GM12878 (cell line): ENCODE measurements around the gene NOP16. TPM values are rescaled to one million over a fixed set of nuclear protein-coding genes. Genes with fewer than 3 reads are reported as not detected.
"Not testable (repeated sequence)": the region's sequence is repeated elsewhere in the genome, so short reads cannot be mapped to it uniquely, and the experiment has no call there.

Source experiments
- ATAC-seq: fragments of 200-7000 bp; cut with Tn5 transposase; 3 replicates; pipeline ENCODE4 v1.9.1; 2020; ENCODE audit warnings: mild to moderate bottlenecking, moderate library complexity
- BruUV-seq: library from RNA; stranded (reverse); fragments of 400-500 nt; replicated peaks from 2 replicates; lab custom pipeline; 2021; lab: Mats Ljungman, UMichigan
- CTCF ChIA-PET: fragments of 300-600 bp; sonication (Branson Sonifier 250); formaldehyde crosslinking; extraction: SDS; loops from one replicate; lab custom pipeline; 2021; ENCODE audit warnings: inconsistent platforms; lab: Yijun Ruan, JAX
- POLR2A ChIA-PET: fragments of 350-600 bp; formaldehyde crosslinking; extraction: SDS; loops from one replicate; lab custom pipeline; 2021; ENCODE audit warnings: inconsistent platforms; lab: Charles Lee
- RAD21 ChIA-PET: fragments of 300-600 bp; sonication (Branson Sonifier 250); formaldehyde crosslinking; loops from one replicate; lab custom pipeline; 2023; ENCODE audit warnings: antibody characterized with exemption; ENCODE audit not compliant: unreplicated experiment; lab: Charles Lee
- SMC1A ChIA-PET: fragments of 300-600 bp; sonication (Branson Sonifier 250); formaldehyde crosslinking; loops from one replicate; lab custom pipeline; 2023; ENCODE audit not compliant: unreplicated experiment, uncharacterized antibody; lab: Charles Lee
- DNase-seq: peaks from one replicate; pipeline ENCODE4 v3.0.0-alpha.2; 2011; ENCODE audit warnings: low read depth, low spot score
- FAIRE-seq: peaks from 3 replicates; lab custom pipeline; 2011; peaks lifted over from hg19 to GRCh38; lab: Jason Lieb, UNC
- H2AFZ ChIP-seq: 2 replicates; pipeline ENCODE4 v1.6.0; 2011; ENCODE audit warnings: low read depth, low read length, control low read depth; ENCODE audit not compliant: control insufficient read depth
- H3K27ac ChIP-seq: 2 replicates; pipeline ENCODE4 v1.5.1; 2011; ENCODE audit warnings: control low read depth; ENCODE audit not compliant: control insufficient read depth, insufficient read depth
- H3K27me3 ChIP-seq, 2 experiments: replicated peaks in 1 of 2; 2 replicates each; pipeline versions ENCODE4 v1.6.0 to v1.6.1; 2011; ENCODE audit warnings: low read length in 1 of 2; ENCODE audit not compliant: control insufficient read depth in 2 of 2, insufficient read depth in 2 of 2
- H3K36me3 ChIP-seq, 2 experiments: 2 replicates each; pipeline ENCODE4 v1.5.1; 2011; ENCODE audit warnings: low read length in 1 of 2; ENCODE audit not compliant: control insufficient read depth in 2 of 2, insufficient read depth in 2 of 2
- H3K4me1 ChIP-seq: 2 replicates; pipeline ENCODE4 v1.6.1; 2011; ENCODE audit warnings: mild to moderate bottlenecking, low read length, moderate library complexity, mixed read lengths; ENCODE audit not compliant: control insufficient read depth, insufficient read depth
- H3K4me2 ChIP-seq: 2 replicates; pipeline ENCODE4 v1.6.0; 2011; ENCODE audit warnings: control low read depth; ENCODE audit not compliant: control insufficient read depth, insufficient read depth
- H3K4me3 ChIP-seq: fragments of 200-600 bp; sonication (generic); 2 replicates; pipeline ENCODE4 v1.5.1; 2016
- H3K79me2 ChIP-seq: 2 replicates; pipeline ENCODE4 v1.6.0; 2011; ENCODE audit warnings: low read length; ENCODE audit not compliant: control insufficient read depth, insufficient read depth
- H3K9ac ChIP-seq: 2 replicates; pipeline ENCODE4 v1.8.0; 2011; ENCODE audit warnings: low read length, control low read depth, mixed read lengths; ENCODE audit not compliant: control insufficient read depth, insufficient read depth
- H3K9me3 ChIP-seq: replicated peaks from 3 replicates; pipeline ENCODE4 v1.5.1; 2011; ENCODE audit warnings: mild to moderate bottlenecking, low read length; ENCODE audit not compliant: control insufficient read depth, insufficient read depth
- H4K20me1 ChIP-seq: 2 replicates; pipeline ENCODE4 v1.6.0; 2011; ENCODE audit not compliant: control insufficient read depth, insufficient read depth
- ETV6 ChIP-seq, 2 experiments: fragments of 450-650 bp in 1 of 2; IDR thresholded peaks in 1 of 2; conservative IDR thresholded peaks in 1 of 2; 2 replicates each; pipeline ENCODE4 v1.6.1; 2014; ENCODE audit warnings: antibody characterized with exemption in 1 of 2, borderline replicate concordance in 1 of 2, low read depth in 1 of 2, mild to moderate bottlenecking in 1 of 2, moderate library complexity in 1 of 2
- KAT2A ChIP-seq: conservative IDR thresholded peaks from 2 replicates; pipeline ENCODE4 v1.6.1; 2011; ENCODE audit warnings: low read depth, low read length; ENCODE audit not compliant: control insufficient read depth
- MTA2 ChIP-seq: fragments of 450-650 bp; IDR thresholded peaks from 2 replicates; pipeline ENCODE4 v1.6.1; 2016; ENCODE audit warnings: low read depth, mild to moderate bottlenecking, moderate library complexity
- NFXL1 ChIP-seq: fragments of 450-650 bp; IDR thresholded peaks from 2 replicates; pipeline ENCODE4 v1.6.1; 2017; ENCODE audit warnings: antibody characterized with exemption, mild to moderate bottlenecking, borderline replicate concordance
- NR2C2 ChIP-seq: IDR thresholded peaks from 2 replicates; pipeline ENCODE4 v1.6.1; 2011; ENCODE audit warnings: borderline replicate concordance, low read depth; ENCODE audit not compliant: control insufficient read depth, insufficient read length
- POLR2A ChIP-seq: IDR thresholded peaks from 2 replicates; pipeline ENCODE4 v1.6.1; 2011; ENCODE audit warnings: low read depth, mild to moderate bottlenecking, low read length
- POLR2AphosphoS5 ChIP-seq: IDR thresholded peaks from 2 replicates; pipeline ENCODE4 v1.6.1; 2011; ENCODE audit warnings: mild to moderate bottlenecking, low read length, inconsistent platforms
- RAD51 ChIP-seq: fragments of 450-650 bp; IDR thresholded peaks from 2 replicates; pipeline ENCODE4 v1.6.1; 2016; ENCODE audit warnings: moderate library complexity, mild to moderate bottlenecking, inconsistent platforms
- USF2 ChIP-seq: IDR thresholded peaks from 2 replicates; pipeline ENCODE4 v1.6.1; 2011; ENCODE audit warnings: low read depth, low read length, improper control_type of control experiment, borderline replicate concordance
- ZNF217 ChIP-seq: fragments of 450-650 bp; IDR thresholded peaks from 2 replicates; pipeline ENCODE4 v1.6.1; 2017; ENCODE audit warnings: antibody characterized with exemption, mild to moderate bottlenecking
- ZNF274 ChIP-seq: IDR thresholded peaks from one replicate; pipeline ENCODE4 v1.8.0; 2011; ENCODE audit not compliant: insufficient read length, insufficient read depth
- ZSCAN29 ChIP-seq: fragments of 450-650 bp; IDR thresholded peaks from 2 replicates; pipeline ENCODE4 v1.6.1; 2017; ENCODE audit warnings: mild to moderate bottlenecking, moderate library complexity
- WGBS: methylation state at CpG from one replicate; pipeline ENCODE4 v1.1.6; 2016; ENCODE audit warnings: low lambda C conversion rate; ENCODE audit not compliant: insufficient replicate concordance, insufficient coverage; ENCODE audit errors: missing lambda C conversion rate; 5-methylcytosine and 5-hydroxymethylcytosine counted together
- in situ Hi-C: fragments of 300-500 bp; cut with MboI; formaldehyde crosslinking; loops from 9 replicates; pipeline ENCODE4 v1.14.3; 2018; ENCODE audit warnings: mixed read lengths
- intact Hi-C: fragments of 100-400 bp; cut with micrococcal nuclease; formaldehyde crosslinking; loops from one replicate; pipeline ENCODE4 v1.14.2; 2022; ENCODE audit not compliant: unreplicated experiment
- polyA plus RNA-seq, 11 experiments: library from polyadenylated mRNA; depleted of rRNA in 4 of 11; unstranded in 6 of 11; stranded (reverse) in 5 of 11; fragments of >200 nt; fragmentation: Nextera tagmentation in 4 of 11; fragmentation: Illumina TruSeq in 1 of 11; extraction: Ambion mirVana in 4 of 11; extraction: Trizol in 1 of 11; gene quantifications; 1 replicate in 1 of 11; 2 replicates in 10 of 11; pipeline versions ENCODE4 v1.2.1 to v1.2.3, GENCODE V29; 2011 to 2016; ENCODE audit warnings: inconsistent platforms in 2 of 11, missing spikeins in 2 of 11, low read depth in 1 of 11
- total RNA-seq, 4 experiments: library from RNA; depleted of rRNA in 3 of 4; stranded (reverse); fragments of >200 nt in 3 of 4; fragmentation: Illumina TruSeq in 1 of 4; extraction: Trizol in 1 of 4; gene quantifications; 2 replicates each; pipeline versions ENCODE4 v1.2.1 to v1.2.3, GENCODE V29; 2013 to 2021

The NOP16 gene
- total and polyA plus RNA-seq, 10 of the 15 experiments (the other 5 are each of a cell fraction or from before 2014, with no cell fraction given): 50.3 to 276 (median 116) TPM

DNA sequence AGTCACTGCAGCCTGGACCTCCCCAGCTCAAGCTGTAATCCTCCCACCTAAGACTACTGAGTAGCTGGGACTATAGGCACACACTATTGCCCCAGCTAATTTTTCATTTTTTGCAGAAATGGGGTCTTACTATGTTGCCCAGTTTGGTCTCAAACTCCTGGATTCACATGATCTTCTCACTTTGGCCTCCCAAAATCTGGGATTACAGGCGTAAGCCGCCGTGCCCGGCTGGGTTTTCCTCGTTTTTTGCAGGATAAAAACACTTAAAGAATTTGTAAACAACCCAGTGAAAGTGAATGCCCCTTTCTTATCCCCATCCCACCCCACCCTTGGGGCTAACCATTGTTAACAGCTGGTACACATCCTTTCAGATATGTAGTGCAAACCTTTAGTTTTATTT, 20.2 kb upstream of the NOP16 start (continued):
- TF ChIP-seq NR2C2 (no peak), ZNF274 (no peak)
- TF ChIP-seq, all 136 proteins: peak for 0

GRCh38 chr5:176408252-176408573, 19.8 kb upstream of the NOP16 start:
- POLR2A ChIA-PET: interaction anchor here (0.6 kb wide), 1 partner anchor 21 kb away, joined by 3 read pairs; no protein-coding TSS in a partner anchor
- CTCF ChIA-PET, H3K9me3 ChIP-seq, RAD21 ChIA-PET, H3K9ac ChIP-seq, DNase-seq, H3K4me2 ChIP-seq, H2AFZ ChIP-seq, BruUV-seq, H3K27me3 ChIP-seq, H4K20me1 ChIP-seq, H3K4me1 ChIP-seq, ATAC-seq, H3K4me3 ChIP-seq, in situ Hi-C loops, H3K79me2 ChIP-seq, SMC1A ChIA-PET, FAIRE-seq, intact Hi-C loops, H3K36me3 ChIP-seq, H3K27ac ChIP-seq: not testable (repeated sequence)
- WGBS: 79% methylated on average over 4 of the region's 10 CpGs

DNA sequence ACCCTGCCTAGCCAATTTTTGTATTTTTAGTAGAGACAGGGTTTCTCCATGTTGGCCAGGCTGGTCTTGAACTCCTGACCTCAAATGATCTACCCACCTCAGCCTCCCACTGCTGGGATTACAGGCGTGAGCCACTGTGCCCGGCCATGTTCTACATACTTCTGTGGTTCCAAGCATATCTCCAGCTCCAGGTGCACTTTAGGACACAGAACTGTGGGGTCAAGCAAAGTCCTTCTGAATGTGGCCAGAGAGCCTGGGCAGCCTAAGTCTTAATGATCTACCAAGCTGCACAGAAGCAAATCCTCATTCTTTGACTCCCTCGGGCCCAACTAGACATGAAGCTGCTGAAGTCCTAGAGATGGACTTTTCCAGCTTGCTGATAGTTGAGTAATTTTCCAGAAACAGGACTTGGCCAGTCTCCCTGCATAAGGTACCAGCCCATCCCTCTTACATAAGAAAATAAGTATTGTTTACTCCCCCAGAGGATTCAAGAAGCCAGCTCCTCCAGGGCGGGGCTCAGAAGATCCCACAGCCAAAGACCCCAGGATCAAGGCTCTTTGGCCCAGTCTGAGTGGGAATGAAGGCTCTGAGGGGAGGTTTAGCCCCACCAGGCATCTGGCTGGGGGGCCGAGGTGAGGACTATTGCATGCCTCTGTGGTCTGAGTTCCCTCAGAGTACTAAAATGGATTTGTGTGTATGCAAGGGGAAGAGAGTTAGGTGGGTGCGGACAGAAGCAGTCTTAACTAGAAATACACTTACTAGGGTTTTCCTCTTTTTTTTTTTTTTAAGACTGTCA, 19.3 kb upstream of the NOP16 start:
- ChIA-PET POLR2A (interaction anchor here (0.6 kb wide), 1 partner anchor 21 kb away, joined by 3 read pairs; no protein-coding TSS in a partner anchor), SMC1A (interaction anchor here (1.7 kb wide), 1 partner anchor 8 kb away, joined by 5 read pairs; the partner anchor contains the start of gene CLTB), CTCF (interaction anchor here (0.7 kb wide), 2 partner anchors 10 to 128 kb away, joined by 3 read pairs; no protein-coding TSS in a partner anchor), RAD21 (interaction anchor here (0.7 kb wide), 1 partner anchor 21 kb away, joined by 4 read pairs; no protein-coding TSS in a partner anchor)
- Histone ChIP-seq H3K9me3 (no peaks in the 10 kb centered on the region), H3K4me3 (no peak overlapping the region), H3K9ac (no peak overlapping the region), H3K36me3 (no peaks in the 10 kb centered on the region; a peak in 1 of 4 replicates), H3K27me3 (no peaks in the 10 kb centered on the region), H3K27ac (no peak overlapping the region), H2AFZ (no peak overlapping the region), H3K4me2 (no peak overlapping the region), H3K79me2 (no peaks in the 10 kb centered on the region), H4K20me1 (no peaks in the 10 kb centered on the region), H3K4me1 (no peaks in the 10 kb centered on the region)
- no TSS peak for BruUV-seq
- ATAC-seq (no peak), FAIRE-seq (no peak), DNase-seq (no peak)
- WGBS: 83% methylated on average over 6 of the region's 6 CpGs
- in situ Hi-C loops (no loop called here), intact Hi-C loops (no loop called here)
- TF ChIP-seq ETV6 (conservative IDR thresholded peaks at IDR 0.05 in 1 of 2, IDR thresholded peaks at IDR 0.05 in 1 of 2; ENCODE audit: borderline replicate concordance in 1 of 2, low read depth in 1 of 2): no peak
- TF ChIP-seq ZNF274: no peak
- no peak for TF ChIP-seq ZNF217
- TF ChIP-seq KAT2A: no peak
- no peak for TF ChIP-seq MTA2
- TF ChIP-seq ZSCAN29: no peak
- no peak for TF ChIP-seq POLR2A
- TF ChIP-seq USF2: no peak
- no peak for TF ChIP-seq NFXL1
- no peak for TF ChIP-seq POLR2AphosphoS5
- TF ChIP-seq RAD51: no peak
